Measurements from ENCODE around the gene BCL11B. TPM values are rescaled to one million over a fixed set of nuclear protein-coding genes. Genes with fewer than 3 reads are reported as not detected.

BCL11B gene
- total and polyA plus RNA-seq, 2 experiments from 2014 or later = 0.28 to 3.2 TPM

DNA sequence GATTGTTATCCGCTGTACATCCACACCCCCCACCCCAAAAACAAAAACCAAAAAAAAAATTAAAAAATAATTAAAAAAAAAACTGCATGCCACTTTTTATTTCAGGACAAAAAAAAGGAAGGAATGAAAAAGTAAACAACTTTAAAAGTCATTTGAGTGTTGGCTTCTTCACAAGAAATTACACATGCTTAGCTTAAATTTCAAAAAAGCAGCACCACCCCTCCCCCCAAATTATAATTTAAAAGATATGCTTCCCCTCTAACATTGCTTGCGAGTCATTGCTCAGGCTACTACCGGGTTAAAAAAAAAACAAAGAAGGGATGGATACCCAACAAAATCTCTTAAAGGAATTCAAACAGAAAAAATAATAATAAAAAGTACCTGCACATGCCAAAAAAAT, 98.5 kb downstream of the BCL11B start:
- Histone ChIP-seq H2AFZ (no peak overlapping the region), H3K9me2 (replicated peaks; ENCODE audit: insufficient read depth) (no peaks in the 10 kb centered on the region), H3K36me3 (replicated peaks; ENCODE audit: insufficient read depth, low read depth) (no peaks in the 10 kb centered on the region), H3K4me3 (no peak overlapping the region), H3K27me3 (no peaks in the 10 kb centered on the region), H4K20me1 (ENCODE audit: insufficient read depth, poor library complexity, severe bottlenecking) (no peaks in the 10 kb centered on the region), H3K4me2 (no peak overlapping the region), H3K9me3 (ENCODE audit: low read depth) (no peaks in the 10 kb centered on the region), H3K4me1 (ENCODE audit: insufficient read depth) (peaks cover 7% of the 10 kb centered on the region), H3K79me2 (no peaks in the 10 kb centered on the region), H3K27ac (no peak overlapping the region)
- WGBS (ENCODE audit: low lambda C conversion rate, missing lambda C conversion rate) = 96% methylated on average over 3 of the region's 3 CpGs
- no peak for DNase-seq (ENCODE audit: low spot score)
- TF ChIP-seq CTCF (IDR thresholded peaks at IDR 0.05; ENCODE audit: poor library complexity) = no peak
- TF ChIP-seq EZH2phosphoT487 (IDR thresholded peaks at IDR 0.05; ENCODE audit: low read depth, severe bottlenecking, unreplicated experiment) = no peak
- no peak for TF ChIP-seq EZH2 (IDR thresholded peaks at IDR 0.05; ENCODE audit: borderline replicate concordance)

DNA sequence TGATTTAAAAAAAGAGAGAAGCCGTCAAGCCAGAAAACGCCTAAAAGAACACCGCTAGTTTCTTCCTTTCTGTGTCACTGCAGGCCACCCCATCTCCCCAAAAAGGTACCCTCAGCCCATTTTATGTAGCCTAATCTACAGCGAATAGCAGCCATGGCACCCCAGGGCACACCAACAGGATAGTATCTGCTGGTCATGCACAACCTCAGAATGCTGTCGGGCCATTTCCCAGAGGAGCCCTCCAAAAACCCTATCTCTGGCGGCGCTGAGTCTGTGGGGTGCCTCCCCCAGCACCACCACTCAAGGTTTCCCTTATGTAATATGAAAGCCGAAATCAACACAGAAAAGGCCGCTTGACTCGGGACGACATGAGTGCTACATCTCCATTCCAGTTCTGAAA, 98.9 kb downstream of the BCL11B start:
- Histone ChIP-seq H2AFZ (no peak overlapping the region), H3K27ac (no peak overlapping the region), H3K27me3 (no peaks in the 10 kb centered on the region), H3K4me2 (no peak overlapping the region), H3K9me2 (replicated peaks; ENCODE audit: insufficient read depth) (no peaks in the 10 kb centered on the region), H3K36me3 (replicated peaks; ENCODE audit: insufficient read depth, low read depth) (no peaks in the 10 kb centered on the region), H3K4me1 (ENCODE audit: insufficient read depth) (peaks cover 7% of the 10 kb centered on the region), H3K9me3 (ENCODE audit: low read depth) (no peaks in the 10 kb centered on the region), H3K79me2 (no peaks in the 10 kb centered on the region), H3K4me3 (no peak overlapping the region), H4K20me1 (ENCODE audit: insufficient read depth, poor library complexity, severe bottlenecking) (no peaks in the 10 kb centered on the region)
- no peak for DNase-seq (ENCODE audit: low spot score)
- 97% methylated on average over 11 of the region's 11 CpGs for WGBS (ENCODE audit: low lambda C conversion rate, missing lambda C conversion rate)
- no peak for TF ChIP-seq CTCF (IDR thresholded peaks at IDR 0.05; ENCODE audit: poor library complexity)
- no peak for TF ChIP-seq EZH2 (IDR thresholded peaks at IDR 0.05; ENCODE audit: borderline replicate concordance)
- no peak for TF ChIP-seq EZH2phosphoT487 (IDR thresholded peaks at IDR 0.05; ENCODE audit: low read depth, severe bottlenecking, unreplicated experiment)

GRCh38 chr14:99171396-99171795, 100.6 kb downstream of the BCL11B start:
- H3K27me3 ChIP-seq = no peaks in the 10 kb centered on the region
- H3K9me2 ChIP-seq (replicated peaks; ENCODE audit: insufficient read depth) = no peaks in the 10 kb centered on the region
- no peaks in the 10 kb centered on the region for H4K20me1 ChIP-seq (ENCODE audit: insufficient read depth, poor library complexity, severe bottlenecking)
- no peak overlapping the region for H3K4me3 ChIP-seq
- no peak for DNase-seq (ENCODE audit: low spot score)
- H2AFZ ChIP-seq = no peak overlapping the region
- no peaks in the 10 kb centered on the region for H3K36me3 ChIP-seq (replicated peaks; ENCODE audit: insufficient read depth, low read depth)
- H3K4me1 ChIP-seq (ENCODE audit: insufficient read depth) = peaks cover 7% of the 10 kb centered on the region
- no peaks in the 10 kb centered on the region for H3K79me2 ChIP-seq
- H3K27ac ChIP-seq = no peak overlapping the region
- TF ChIP-seq EZH2 (IDR thresholded peaks at IDR 0.05; ENCODE audit: borderline replicate concordance) = no peak
- no peaks in the 10 kb centered on the region for H3K9me3 ChIP-seq (ENCODE audit: low read depth)
- WGBS (ENCODE audit: low lambda C conversion rate, missing lambda C conversion rate) = 80% methylated on average over 3 of the region's 3 CpGs
- no peak overlapping the region for H3K4me2 ChIP-seq

- Histone ChIP-seq H3K4me2 (no peak overlapping the region), H3K9me2 (replicated peaks; ENCODE audit: insufficient read depth) (no peaks in the 10 kb centered on the region), H3K36me3 (replicated peaks; ENCODE audit: insufficient read depth, low read depth) (no peaks in the 10 kb centered on the region), H3K79me2 (no peaks in the 10 kb centered on the region), H3K9me3 (ENCODE audit: low read depth) (no peaks in the 10 kb centered on the region), H3K4me1 (ENCODE audit: insufficient read depth) (peaks cover 7% of the 10 kb centered on the region), H3K27me3 (no peaks in the 10 kb centered on the region), H3K4me3 (no peak overlapping the region), H2AFZ (no peak overlapping the region), H4K20me1 (ENCODE audit: insufficient read depth, poor library complexity, severe bottlenecking) (no peaks in the 10 kb centered on the region), H3K27ac (no peak overlapping the region)
- 85% methylated on average over 7 of the region's 7 CpGs for WGBS (ENCODE audit: low lambda C conversion rate, missing lambda C conversion rate)
- TF ChIP-seq CTCF (IDR thresholded peaks at IDR 0.05; ENCODE audit: poor library complexity) = no peak
- TF ChIP-seq EZH2phosphoT487 (IDR thresholded peaks at IDR 0.05; ENCODE audit: low read depth, severe bottlenecking, unreplicated experiment) = no peak
- TF ChIP-seq EZH2 (IDR thresholded peaks at IDR 0.05; ENCODE audit: borderline replicate concordance) = no peak
- DNase-seq (ENCODE audit: low spot score) = no peak
Measured at GRCh38 chr14:99169776-99170356, 102.1 kb downstream of the BCL11B start.
